Measurements from ENCODE around the gene ACR.

The ACR gene

GRCh38 chr22:50737728-50738648 lies at the start of gene ACR:
TSS of gene ACR (plus strand) at chr22:50738204. CDS start at chr22:50738236, 32 bp downstream.
- no peak for DNase-seq (ENCODE audit: low read depth, low spot score)

GRCh38 chr22:50688448-50688847 lies 49.6 kb upstream of the ACR start:
- DNase-seq (ENCODE audit: low read depth, low spot score): no peak

GRCh38 chr22:50691521-50691920 lies 46.5 kb upstream of the ACR start:
- DNase-seq (ENCODE audit: low read depth, low spot score): peak; percentile 20

- no peak for DNase-seq (ENCODE audit: low read depth, low spot score)
Observed at GRCh38 chr22:50693462-50693861, 44.5 kb upstream of the ACR start.

- DNase-seq (ENCODE audit: low read depth, low spot score): no peak
Observed at GRCh38 chr22:50694099-50694605, 43.9 kb upstream of the ACR start.

- no peak for DNase-seq (ENCODE audit: low read depth, low spot score)
Observed at GRCh38 chr22:50694766-50695420, 43.1 kb upstream of the ACR start.

- DNase-seq (ENCODE audit: low read depth, low spot score): no peak
Observed at GRCh38 chr22:50695421-50696250, 42.4 kb upstream of the ACR start.

- no peak for DNase-seq (ENCODE audit: low read depth, low spot score)
Observed at GRCh38 chr22:50696251-50696798, 41.7 kb upstream of the ACR start.

- no peak for DNase-seq (ENCODE audit: low read depth, low spot score)
Observed at GRCh38 chr22:50696799-50697561, 41.0 kb upstream of the ACR start.

GRCh38 chr22:50697667-50698506 lies 40.1 kb upstream of the ACR start:
- no peak for DNase-seq (ENCODE audit: low read depth, low spot score)

GRCh38 chr22:50698546-50698945 lies 39.5 kb upstream of the ACR start:
- DNase-seq (ENCODE audit: low read depth, low spot score): no peak

GRCh38 chr22:50699001-50699755 lies 38.8 kb upstream of the ACR start:
- no peak for DNase-seq (ENCODE audit: low read depth, low spot score)

GRCh38 chr22:50699756-50700386 lies 38.1 kb upstream of the ACR start:
- no peak for DNase-seq (ENCODE audit: low read depth, low spot score)

- no peak for DNase-seq (ENCODE audit: low read depth, low spot score)
Observed at GRCh38 chr22:50700387-50701075, 37.5 kb upstream of the ACR start.

GRCh38 chr22:50701076-50701419 lies 37.0 kb upstream of the ACR start:
- DNase-seq (ENCODE audit: low read depth, low spot score): no peak

GRCh38 chr22:50701428-50702154 lies 36.4 kb upstream of the ACR start:
- DNase-seq (ENCODE audit: low read depth, low spot score): no peak

GRCh38 chr22:50702261-50702671 lies 35.7 kb upstream of the ACR start:
- DNase-seq (ENCODE audit: low read depth, low spot score): no peak
